HCT116 (cell line): ENCODE data around the gene SPATA19.

Experiments
- CEBPB ChIP-seq: IDR thresholded peaks from 2 replicates; pipeline ENCODE4 v1.6.1; 2012; ENCODE audit warnings: low read depth
- EZH2 ChIP-seq: fragments of 200-600 bp; sonication (generic); IDR thresholded peaks from 2 replicates; pipeline ENCODE4 v1.6.1; 2017; ENCODE audit warnings: antibody characterized with exemption, mixed run types
- POLR2A ChIP-seq: IDR thresholded peaks from 2 replicates; pipeline ENCODE4 v1.7.0; 2011; ENCODE audit warnings: borderline replicate concordance; ENCODE audit not compliant: insufficient read depth, insufficient read length; ENCODE audit errors: extremely low read depth
- SIN3A ChIP-seq: IDR thresholded peaks from 2 replicates; pipeline ENCODE4 v1.6.1; 2012; ENCODE audit warnings: low read depth
- SP1 ChIP-seq: IDR thresholded peaks from 2 replicates; pipeline ENCODE4 v1.6.1; 2012; ENCODE audit warnings: low read depth
- YY1 ChIP-seq: IDR thresholded peaks from 2 replicates; pipeline ENCODE4 v1.6.1; 2011; ENCODE audit warnings: low read length, low read depth, moderate library complexity, mild to moderate bottlenecking; ENCODE audit not compliant: insufficient replicate concordance; ENCODE audit errors: extremely low read depth
- ZNF274 ChIP-seq: fragments of 200-500 bp; sonication (Bioruptor generic); IDR thresholded peaks from 2 replicates; pipeline ENCODE4 v1.6.1; 2014; ENCODE audit warnings: mild to moderate bottlenecking, low read depth, low read length, inconsistent platforms
- TF ChIP-seq, protein P1 (sequence below), 3 experiments: fragments of 200-600 bp in 1 of 3; sonication (generic) in 1 of 3; IDR thresholded peaks in 2 of 3; conservative IDR thresholded peaks in 1 of 3; 2 replicates each; pipeline ENCODE4 v1.5.1; 2012 to 2017; ENCODE audit warnings: low read depth in 2 of 3, low read length in 2 of 3, antibody characterized with exemption in 1 of 3, borderline replicate concordance in 1 of 3, control low read depth in 1 of 3, mild to moderate bottlenecking in 1 of 3, mixed read lengths in 1 of 3, mixed run types in 1 of 3, moderate library complexity in 1 of 3; ENCODE audit not compliant: insufficient read depth in 1 of 3
- TF ChIP-seq, protein P2 (sequence below): IDR thresholded peaks from 2 replicates; pipeline ENCODE4 v1.6.1; 2012; ENCODE audit warnings: low read depth

DNA sequence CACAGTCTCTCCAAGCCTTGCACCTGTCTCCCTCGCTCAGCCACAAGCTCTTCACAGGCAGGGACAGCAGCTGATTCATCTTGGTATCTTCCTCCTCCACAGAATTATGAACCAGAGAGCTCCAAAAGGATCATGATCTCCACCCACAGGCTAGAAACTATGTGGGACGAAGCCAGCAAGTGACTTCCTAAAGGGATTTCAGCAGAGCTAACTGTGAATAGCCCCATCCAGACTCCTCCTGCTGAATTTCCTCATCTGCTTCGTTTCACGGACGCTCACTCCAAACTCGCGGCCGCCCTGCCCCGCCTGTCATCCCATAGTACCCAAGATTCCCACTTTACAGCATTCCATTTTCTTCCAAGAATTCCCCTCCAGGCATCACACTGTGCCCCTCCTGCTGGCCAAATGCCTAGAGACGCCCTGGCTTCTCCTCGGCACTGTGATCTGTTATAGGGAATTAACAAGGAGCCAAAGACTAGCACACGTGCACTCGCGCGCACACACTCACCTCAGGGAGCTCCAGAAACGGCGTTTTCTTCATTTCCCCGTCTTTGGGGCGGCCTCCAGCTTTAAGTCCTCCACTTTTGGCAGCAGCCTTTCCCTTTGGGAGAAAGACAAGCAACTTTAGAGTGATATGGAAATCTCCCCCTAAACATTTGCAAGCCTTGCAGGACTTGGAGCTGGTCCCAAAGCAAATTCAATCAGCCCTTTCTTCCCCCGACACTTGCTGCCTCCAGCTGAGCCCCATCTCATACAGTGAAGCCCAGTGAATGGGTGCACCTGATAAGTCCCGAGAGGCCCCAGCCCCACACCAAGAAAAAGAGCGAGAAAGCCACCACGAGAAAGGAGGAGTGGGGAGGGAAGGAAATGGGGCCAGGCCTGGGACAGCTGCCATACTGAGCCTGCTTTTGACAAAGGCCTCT is 35.5 kb downstream of the SPATA19 start:
- TF ChIP-seq, protein P1, sequence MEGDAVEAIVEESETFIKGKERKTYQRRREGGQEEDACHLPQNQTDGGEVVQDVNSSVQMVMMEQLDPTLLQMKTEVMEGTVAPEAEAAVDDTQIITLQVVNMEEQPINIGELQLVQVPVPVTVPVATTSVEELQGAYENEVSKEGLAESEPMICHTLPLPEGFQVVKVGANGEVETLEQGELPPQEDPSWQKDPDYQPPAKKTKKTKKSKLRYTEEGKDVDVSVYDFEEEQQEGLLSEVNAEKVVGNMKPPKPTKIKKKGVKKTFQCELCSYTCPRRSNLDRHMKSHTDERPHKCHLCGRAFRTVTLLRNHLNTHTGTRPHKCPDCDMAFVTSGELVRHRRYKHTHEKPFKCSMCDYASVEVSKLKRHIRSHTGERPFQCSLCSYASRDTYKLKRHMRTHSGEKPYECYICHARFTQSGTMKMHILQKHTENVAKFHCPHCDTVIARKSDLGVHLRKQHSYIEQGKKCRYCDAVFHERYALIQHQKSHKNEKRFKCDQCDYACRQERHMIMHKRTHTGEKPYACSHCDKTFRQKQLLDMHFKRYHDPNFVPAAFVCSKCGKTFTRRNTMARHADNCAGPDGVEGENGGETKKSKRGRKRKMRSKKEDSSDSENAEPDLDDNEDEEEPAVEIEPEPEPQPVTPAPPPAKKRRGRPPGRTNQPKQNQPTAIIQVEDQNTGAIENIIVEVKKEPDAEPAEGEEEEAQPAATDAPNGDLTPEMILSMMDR (IDR thresholded peaks at IDR 0.05 in 2 of 3, conservative IDR thresholded peaks at IDR 0.05 in 1 of 3; ENCODE audit: borderline replicate concordance in 1 of 3, insufficient read depth in 1 of 3, low read depth in 2 of 3, low read length in 2 of 3), result no peak
- TF ChIP-seq, protein P2, sequence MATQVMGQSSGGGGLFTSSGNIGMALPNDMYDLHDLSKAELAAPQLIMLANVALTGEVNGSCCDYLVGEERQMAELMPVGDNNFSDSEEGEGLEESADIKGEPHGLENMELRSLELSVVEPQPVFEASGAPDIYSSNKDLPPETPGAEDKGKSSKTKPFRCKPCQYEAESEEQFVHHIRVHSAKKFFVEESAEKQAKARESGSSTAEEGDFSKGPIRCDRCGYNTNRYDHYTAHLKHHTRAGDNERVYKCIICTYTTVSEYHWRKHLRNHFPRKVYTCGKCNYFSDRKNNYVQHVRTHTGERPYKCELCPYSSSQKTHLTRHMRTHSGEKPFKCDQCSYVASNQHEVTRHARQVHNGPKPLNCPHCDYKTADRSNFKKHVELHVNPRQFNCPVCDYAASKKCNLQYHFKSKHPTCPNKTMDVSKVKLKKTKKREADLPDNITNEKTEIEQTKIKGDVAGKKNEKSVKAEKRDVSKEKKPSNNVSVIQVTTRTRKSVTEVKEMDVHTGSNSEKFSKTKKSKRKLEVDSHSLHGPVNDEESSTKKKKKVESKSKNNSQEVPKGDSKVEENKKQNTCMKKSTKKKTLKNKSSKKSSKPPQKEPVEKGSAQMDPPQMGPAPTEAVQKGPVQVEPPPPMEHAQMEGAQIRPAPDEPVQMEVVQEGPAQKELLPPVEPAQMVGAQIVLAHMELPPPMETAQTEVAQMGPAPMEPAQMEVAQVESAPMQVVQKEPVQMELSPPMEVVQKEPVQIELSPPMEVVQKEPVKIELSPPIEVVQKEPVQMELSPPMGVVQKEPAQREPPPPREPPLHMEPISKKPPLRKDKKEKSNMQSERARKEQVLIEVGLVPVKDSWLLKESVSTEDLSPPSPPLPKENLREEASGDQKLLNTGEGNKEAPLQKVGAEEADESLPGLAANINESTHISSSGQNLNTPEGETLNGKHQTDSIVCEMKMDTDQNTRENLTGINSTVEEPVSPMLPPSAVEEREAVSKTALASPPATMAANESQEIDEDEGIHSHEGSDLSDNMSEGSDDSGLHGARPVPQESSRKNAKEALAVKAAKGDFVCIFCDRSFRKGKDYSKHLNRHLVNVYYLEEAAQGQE, result no peak
- TF ChIP-seq CEBPB, result no peak
- TF ChIP-seq EZH2, result no peak
- no peak for TF ChIP-seq POLR2A
- TF ChIP-seq ZNF274, result no peak
- no peak for TF ChIP-seq YY1
- no peak for TF ChIP-seq SIN3A
- TF ChIP-seq SP1, result no peak
